PC-9 (cell line): ENCODE results near the gene PQBP1. TPM values are rescaled to one million over a fixed set of nuclear protein-coding genes. Genes with fewer than 3 reads are reported as not detected.
"Not testable (repeated sequence)": the region's sequence is repeated elsewhere in the genome, so short reads cannot be mapped to it uniquely, and the experiment has no call there.

ENCODE experiments used
- BruUV-seq: library from RNA; stranded (reverse); fragments of 400-500 nt; replicated peaks from 2 replicates; lab custom pipeline; 2021; lab: Mats Ljungman, UMichigan
- CTCF ChIA-PET: fragments of 300-600 bp; sonication (Branson Sonifier 250); formaldehyde crosslinking; loops from one replicate; lab custom pipeline; 2022; ENCODE audit warnings: antibody characterized with exemption; lab: Charles Lee
- POLR2A ChIA-PET: fragments of 300-600 bp; sonication (Branson Sonifier 250); formaldehyde crosslinking; loops from one replicate; lab custom pipeline; 2022; ENCODE audit warnings: antibody characterized with exemption; ENCODE audit not compliant: unreplicated experiment; lab: Charles Lee
- DNase-seq, 2 experiments: peaks; one replicate each; pipeline versions ENCODE4 v3.0.0 to v3.0.0-alpha.2; 2015 to 2022; ENCODE audit warnings: mixed read lengths in 1 of 2
- H2AFZ ChIP-seq: fragments of 200-600 bp; sonication (generic); 2 replicates; pipeline ENCODE4 v1.8.1; 2017; ENCODE audit warnings: antibody characterized with exemption
- H3F3A ChIP-seq: fragments of 200-600 bp; sonication (generic); 2 replicates; pipeline ENCODE4 v1.8.1; 2017; ENCODE audit warnings: antibody characterized with exemption, mild to moderate bottlenecking, low read depth; ENCODE audit not compliant: insufficient read depth
- H3K27ac ChIP-seq: fragments of 200-600 bp; sonication (generic); 2 replicates; pipeline ENCODE4 v1.6.1; 2016; ENCODE audit warnings: mixed run types
- H3K27me3 ChIP-seq: fragments of 200-600 bp; sonication (generic); 2 replicates; pipeline ENCODE4 v1.6.1; 2016; ENCODE audit warnings: low read depth, mixed run types; ENCODE audit not compliant: insufficient read depth
- H3K36me3 ChIP-seq: fragments of 200-600 bp; sonication (generic); 2 replicates; pipeline ENCODE4 v1.6.1; 2016; ENCODE audit warnings: low read depth, mixed run types
- H3K4me1 ChIP-seq: fragments of 200-600 bp; sonication (generic); replicated peaks from 2 replicates; pipeline ENCODE4 v1.6.1; 2016; ENCODE audit warnings: mixed run types; ENCODE audit not compliant: insufficient read depth
- H3K4me2 ChIP-seq: fragments of 200-600 bp; sonication (generic); 2 replicates; pipeline ENCODE4 v1.6.1; 2017; ENCODE audit warnings: mixed run types
- H3K4me3 ChIP-seq: fragments of 200-600 bp; sonication (generic); 2 replicates; pipeline ENCODE4 v1.6.1; 2016; ENCODE audit warnings: mixed run types
- H3K79me2 ChIP-seq: fragments of 200-600 bp; sonication (generic); 2 replicates; pipeline ENCODE4 v1.6.1; 2017; ENCODE audit warnings: low read depth, mixed run types
- H3K9me2 ChIP-seq: fragments of 200-600 bp; sonication (generic); 2 replicates; pipeline ENCODE4 v1.8.1; 2017; ENCODE audit warnings: mild to moderate bottlenecking; ENCODE audit not compliant: insufficient read depth
- H3K9me3 ChIP-seq: fragments of 200-600 bp; sonication (generic); 2 replicates; pipeline ENCODE4 v1.8.1; 2016; ENCODE audit warnings: low read depth; ENCODE audit not compliant: insufficient read depth
- H4K20me1 ChIP-seq: fragments of 200-600 bp; sonication (generic); 2 replicates; pipeline ENCODE4 v1.8.1; 2017; ENCODE audit not compliant: insufficient read depth
- CTCF ChIP-seq: fragments of 200-600 bp; sonication (generic); conservative IDR thresholded peaks from 2 replicates; pipeline ENCODE4 v1.6.1; 2017; ENCODE audit warnings: mixed run types, antibody characterized with exemption, mild to moderate bottlenecking, moderate library complexity
- EZH2 ChIP-seq: fragments of 200-600 bp; sonication (generic); IDR thresholded peaks from 2 replicates; pipeline ENCODE4 v1.8.0; 2017; ENCODE audit warnings: antibody characterized with exemption, low read depth
- intact Hi-C: fragments of 100-400 bp; cut with micrococcal nuclease; formaldehyde crosslinking; loops from one replicate; pipeline ENCODE4 v1.10.0; 2022; ENCODE audit not compliant: unreplicated experiment
- total RNA-seq: library from RNA; stranded (reverse); gene quantifications from 2 replicates; pipeline ENCODE4 v1.2.3, GENCODE V29; 2021

PQBP1 gene
- total RNA-seq, 1 experiment from 2014 or later = 36.4 TPM

GRCh38 chrX:48883729-48884128 lies 14.0 kb upstream of the PQBP1 start:
- Histone ChIP-seq H3K79me2 (no peaks in the 10 kb centered on the region), H4K20me1 (no peaks in the 10 kb centered on the region), H3K4me2 (no peak overlapping the region), H3K27me3 (no peaks in the 10 kb centered on the region), H2AFZ (no peak overlapping the region), H3K27ac (no peak overlapping the region), H3K4me1 (no peaks in the 10 kb centered on the region), H3K9me2 (no peaks in the 10 kb centered on the region), H3F3A (no peaks in the 10 kb centered on the region), H3K4me3 (no peak overlapping the region), H3K9me3 (no peaks in the 10 kb centered on the region), H3K36me3 (no peaks in the 10 kb centered on the region)
- no peak for DNase-seq
- POLR2A ChIA-PET = no interaction called here
- no peak for TF ChIP-seq CTCF
- no peak for TF ChIP-seq EZH2
- BruUV-seq = no TSS peak
- CTCF ChIA-PET = no interaction called here
- intact Hi-C loops = no loop called here

GRCh38 chrX:48886586-48886985 lies 11.1 kb upstream of the PQBP1 start:
- H3K4me3 ChIP-seq = not testable (repeated sequence)

GRCh38 chrX:48890296-48890925 lies 7.3 kb upstream of the PQBP1 start:
- Histone ChIP-seq H3K9me3 (no peaks in the 10 kb centered on the region), H3K27me3 (no peaks in the 10 kb centered on the region), H3F3A (no peaks in the 10 kb centered on the region), H3K79me2 (no peaks in the 10 kb centered on the region), H4K20me1 (no peaks in the 10 kb centered on the region), H3K9me2 (no peaks in the 10 kb centered on the region), H3K4me2 (peak overlapping the region; percentile 72; the same call in 1 of the 2 replicates), H3K27ac (no peak overlapping the region), H2AFZ (no peak overlapping the region), H3K4me3 (no peak overlapping the region), H3K36me3 (no peaks in the 10 kb centered on the region), H3K4me1 (no peaks in the 10 kb centered on the region)
- TF ChIP-seq CTCF (no peak), EZH2 (no peak)
- no peak for DNase-seq
- POLR2A ChIA-PET = no interaction called here
- intact Hi-C loops = no loop called here
- CTCF ChIA-PET = no interaction called here
- no TSS peak for BruUV-seq

More at GRCh38 chrX:48886586-48886985, 11.1 kb upstream of the PQBP1 start:
- H3K4me1 ChIP-seq, H2AFZ ChIP-seq, H3K36me3 ChIP-seq, H3K9me2 ChIP-seq, H3F3A ChIP-seq, H3K27ac ChIP-seq, DNase-seq, H3K79me2 ChIP-seq, H3K27me3 ChIP-seq, H4K20me1 ChIP-seq, H3K4me2 ChIP-seq, H3K9me3 ChIP-seq, CTCF ChIA-PET, intact Hi-C loops, BruUV-seq: not testable (repeated sequence)
- POLR2A ChIA-PET = interaction anchor here (0.7 kb wide), 1 partner anchor 72 kb away, joined by 12 read pairs; no protein-coding TSS in a partner anchor
